Psoas muscle (tissue), 8 donors: ENCODE measurements around the gene RHBDD1. TPM values are rescaled to one million over a fixed set of nuclear protein-coding genes. Genes with fewer than 3 reads are reported as not detected.

Experiments used
- ATAC-seq, 4 donors: fragments of 200-7000 bp; cut with Tn5 transposase; one replicate each; pipeline ENCODE4 v1.9.1; 2020; ENCODE audit warnings: moderate library complexity in 3 of 4, mild to moderate bottlenecking in 2 of 4
- DNase-seq, 2 donors: peaks; one replicate each; pipeline ENCODE4 v3.0.0-alpha.2; 2020
- H3K27ac ChIP-seq: fragments of 200-600 bp; one replicate; pipeline ENCODE4 v1.8.0; 2022
- H3K27me3 ChIP-seq, 3 donors: fragments of 200-600 bp in 1 of 3; one replicate each; pipeline versions ENCODE4 v1.6.1 to v1.8.0; 2013 to 2022; ENCODE audit warnings: low read length in 2 of 3, mild to moderate bottlenecking in 2 of 3, moderate library complexity in 1 of 3; ENCODE audit not compliant: insufficient read depth in 3 of 3
- H3K36me3 ChIP-seq, 2 donors: fragments of 200-600 bp in 1 of 2; one replicate each; pipeline versions ENCODE4 v1.6.1 to v1.8.0; 2013 to 2022; ENCODE audit warnings: low read depth in 1 of 2, mild to moderate bottlenecking in 1 of 2, moderate library complexity in 1 of 2; ENCODE audit not compliant: insufficient read depth in 1 of 2
- H3K4me1 ChIP-seq: fragments of 200-600 bp; one replicate; pipeline ENCODE4 v1.8.0; 2022
- H3K4me3 ChIP-seq: fragments of 200-600 bp; one replicate; pipeline ENCODE4 v1.8.0; 2022; ENCODE audit warnings: mild to moderate bottlenecking
- H3K9me3 ChIP-seq: fragments of 200-600 bp; one replicate; pipeline ENCODE4 v1.8.0; 2022
- WGBS, 3 donors: extraction: QIAGEN DNeasy Blood & Tissue Kit; methylation state at CpG; one replicate each; pipeline versions ENCODE4 v1.1.6 to v1.1.7; 2013; 5-methylcytosine and 5-hydroxymethylcytosine counted together
- intact Hi-C, 2 donors: fragments of 100-400 bp; cut with DNase I; formaldehyde crosslinking; loops; one replicate each; pipeline versions ENCODE4 v1.11.0 to v1.14.2; 2022
- polyA plus RNA-seq, 3 donors: library from polyadenylated mRNA; stranded (reverse); fragments of 200-250 nt; gene quantifications; one replicate each; pipeline ENCODE4 v1.2.3, GENCODE V29; 2013
- total RNA-seq, 4 donors: library from RNA; stranded (reverse); fragmentation: NEBNext Ultra II Directional in 2 of 4; extraction: Animal tissue kit (Norgen Biotek cat#: 25700) in 2 of 4; gene quantifications; one replicate each; pipeline versions ENCODE4 v1.2.1 to v1.2.4, GENCODE V29; 2021 to 2023
- TF ChIP-seq, protein P1 (sequence below): fragments of 200-600 bp; IDR thresholded peaks from one replicate; pipeline ENCODE4 v1.8.0; 2022; ENCODE audit warnings: antibody characterized with exemption
- donor health status: healthy with polysubstance abuse.
- donor health status: DM: no; HTN: no; CAD: no; lungs with moderate emphysema.
- donor health status: Bipolar disorder and iron deficiency.
- donor health status: healthy.
- donor health status: DM: yes; HTN: yes; CAD: no.
- donor health status: DM: no; HTN: no; CAD: no.
- donor health status: DM: no; HTN: no; CAD: no.
- donor health status: DM: yes; HTN: yes; CAD: no.

The RHBDD1 gene
- total and polyA plus RNA-seq, 7 donors, result 6.7 to 26.1 (median 17.9) TPM

DNA sequence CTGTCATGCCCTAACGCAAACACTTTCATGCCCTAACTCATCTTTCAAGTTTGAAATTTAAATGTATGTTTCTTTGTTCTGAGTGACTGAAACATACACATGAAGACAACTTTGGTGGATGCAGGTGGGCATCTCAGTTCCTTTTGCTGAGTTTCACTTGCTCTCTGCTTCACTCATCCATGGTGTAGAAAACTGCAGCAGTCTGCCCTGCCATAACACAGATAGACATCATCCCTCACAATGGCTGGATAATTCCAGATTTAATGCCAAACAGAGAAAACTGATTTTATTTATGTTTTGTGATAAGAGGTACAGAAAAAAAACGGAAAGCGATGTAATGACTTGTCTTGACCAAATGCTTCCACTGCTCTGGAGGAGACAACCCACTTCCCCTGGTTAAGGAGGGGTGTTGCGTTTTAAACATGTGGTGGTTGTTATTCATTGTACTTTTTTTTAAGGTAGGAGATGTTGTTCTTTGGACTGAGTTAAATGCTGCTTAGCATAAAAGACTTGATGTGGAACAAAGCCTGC lies 70.4 kb downstream of the RHBDD1 start:
- TF ChIP-seq, protein P1, sequence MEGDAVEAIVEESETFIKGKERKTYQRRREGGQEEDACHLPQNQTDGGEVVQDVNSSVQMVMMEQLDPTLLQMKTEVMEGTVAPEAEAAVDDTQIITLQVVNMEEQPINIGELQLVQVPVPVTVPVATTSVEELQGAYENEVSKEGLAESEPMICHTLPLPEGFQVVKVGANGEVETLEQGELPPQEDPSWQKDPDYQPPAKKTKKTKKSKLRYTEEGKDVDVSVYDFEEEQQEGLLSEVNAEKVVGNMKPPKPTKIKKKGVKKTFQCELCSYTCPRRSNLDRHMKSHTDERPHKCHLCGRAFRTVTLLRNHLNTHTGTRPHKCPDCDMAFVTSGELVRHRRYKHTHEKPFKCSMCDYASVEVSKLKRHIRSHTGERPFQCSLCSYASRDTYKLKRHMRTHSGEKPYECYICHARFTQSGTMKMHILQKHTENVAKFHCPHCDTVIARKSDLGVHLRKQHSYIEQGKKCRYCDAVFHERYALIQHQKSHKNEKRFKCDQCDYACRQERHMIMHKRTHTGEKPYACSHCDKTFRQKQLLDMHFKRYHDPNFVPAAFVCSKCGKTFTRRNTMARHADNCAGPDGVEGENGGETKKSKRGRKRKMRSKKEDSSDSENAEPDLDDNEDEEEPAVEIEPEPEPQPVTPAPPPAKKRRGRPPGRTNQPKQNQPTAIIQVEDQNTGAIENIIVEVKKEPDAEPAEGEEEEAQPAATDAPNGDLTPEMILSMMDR, result no peak
- ATAC-seq (no peak), DNase-seq (no peak)
- no peak overlapping the region for H3K4me3 ChIP-seq
- no peaks in the 10 kb centered on the region for H3K9me3 ChIP-seq
- no peaks in the 10 kb centered on the region for H3K27me3 ChIP-seq
- no peaks in the 10 kb centered on the region for H3K4me1 ChIP-seq
- no peak overlapping the region for H3K27ac ChIP-seq
- 92 to 95% (median 92%) methylated on average over 4 of the region's 4 CpGs for WGBS, 3 donors
- peaks cover 0 to 7% of the 10 kb centered on the region in 2 donors for H3K36me3 ChIP-seq
- intact Hi-C loops, result no loop called here

DNA sequence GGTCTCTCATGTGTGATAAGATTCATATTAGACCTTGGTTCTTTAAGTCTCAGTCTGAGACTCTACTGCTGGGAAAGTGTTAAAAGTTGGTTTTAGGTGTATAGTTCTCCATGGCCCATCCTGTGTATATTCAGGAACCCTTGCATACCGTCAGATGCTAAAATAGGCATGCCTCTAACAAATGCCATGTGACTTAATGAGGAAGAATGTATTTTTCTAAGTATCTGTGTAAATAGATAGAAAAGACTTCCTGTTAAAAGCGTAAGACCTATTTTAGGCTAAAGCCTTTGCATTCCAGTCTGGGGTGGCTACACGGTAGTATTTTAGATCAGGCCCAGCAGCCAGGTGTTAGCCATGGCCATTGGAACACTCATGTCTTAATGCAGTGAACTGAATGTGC lies 73.3 kb downstream of the RHBDD1 start:
- Histone ChIP-seq H3K27ac (no peak overlapping the region), H3K9me3 (no peaks in the 10 kb centered on the region), H3K27me3 (no peaks in the 10 kb centered on the region), H3K36me3 (peaks cover 0 to 10% of the 10 kb centered on the region in 2 donors), H3K4me3 (no peak overlapping the region), H3K4me1 (no peaks in the 10 kb centered on the region)
- intact Hi-C loops, result no loop called here
- WGBS, 3 donors, result 80 to 87% (median 81%) methylated on average over 3 of the region's 3 CpGs
- TF ChIP-seq, protein P1, result no peak
- ATAC-seq (no peak), DNase-seq (no peak)

DNA sequence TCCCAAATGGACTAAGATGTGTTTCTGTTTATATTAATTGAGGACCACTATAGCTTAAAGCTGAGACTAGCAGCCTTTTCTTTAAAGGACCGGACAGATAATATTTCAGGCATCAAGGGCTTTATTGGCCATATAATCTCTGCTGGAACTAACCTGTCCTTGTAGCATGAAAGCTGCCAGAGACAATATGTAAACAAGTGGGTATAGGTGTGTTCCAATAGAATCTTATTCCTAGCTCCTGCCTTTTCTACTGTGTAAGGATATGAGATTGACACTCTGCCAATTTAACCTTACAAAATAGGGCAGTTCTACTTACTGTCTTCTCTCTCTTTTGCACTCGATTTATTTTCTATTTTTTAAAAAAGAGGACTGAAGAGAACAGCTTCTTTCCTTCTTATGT lies 74.0 kb downstream of the RHBDD1 start:
- DNase-seq (no peak), ATAC-seq (no peak)
- Histone ChIP-seq H3K9me3 (no peaks in the 10 kb centered on the region), H3K27ac (no peak overlapping the region), H3K27me3 (no peaks in the 10 kb centered on the region), H3K36me3 (peaks cover 0 to 17% of the 10 kb centered on the region in 2 donors), H3K4me3 (no peak overlapping the region), H3K4me1 (no peaks in the 10 kb centered on the region)
- intact Hi-C loops, result no loop called here
- 86 to 94% (median 90%) methylated on average over 2 of the region's 2 CpGs for whole genome bisulfite sequencing, 3 donors
- TF ChIP-seq, protein P1, result no peak

DNA sequence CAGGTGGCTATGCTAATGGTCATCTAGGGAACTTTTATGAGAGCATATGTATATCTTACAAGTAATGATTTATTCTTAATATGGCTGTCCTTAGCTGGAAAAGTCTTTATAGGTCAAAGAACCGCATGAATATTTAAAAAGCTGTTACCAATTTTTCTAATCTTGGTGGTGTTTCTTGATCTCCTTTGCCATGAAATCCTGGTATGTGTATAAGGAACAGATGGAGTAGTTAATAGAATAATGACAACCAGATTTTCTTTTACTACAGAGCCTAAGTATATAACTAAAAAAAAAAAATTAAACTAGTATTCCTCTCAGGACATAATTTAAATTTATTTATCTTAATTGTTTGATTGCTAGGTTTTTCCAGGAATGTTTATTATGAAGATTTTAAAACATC lies 74.5 kb downstream of the RHBDD1 start:
- Histone ChIP-seq H3K9me3 (no peaks in the 10 kb centered on the region), H3K36me3 (peaks cover 0 to 18% of the 10 kb centered on the region in 2 donors), H3K4me1 (no peaks in the 10 kb centered on the region), H3K27ac (no peak overlapping the region), H3K27me3 (no peaks in the 10 kb centered on the region), H3K4me3 (no peak overlapping the region)
- intact Hi-C loops, result no loop called here
- DNase-seq (no peak), ATAC-seq (no peak)
- 0 to 92% (median 0%) methylated on average over 1 of the region's 1 CpG for WGBS, 3 donors
- TF ChIP-seq, protein P1, result no peak

DNA sequence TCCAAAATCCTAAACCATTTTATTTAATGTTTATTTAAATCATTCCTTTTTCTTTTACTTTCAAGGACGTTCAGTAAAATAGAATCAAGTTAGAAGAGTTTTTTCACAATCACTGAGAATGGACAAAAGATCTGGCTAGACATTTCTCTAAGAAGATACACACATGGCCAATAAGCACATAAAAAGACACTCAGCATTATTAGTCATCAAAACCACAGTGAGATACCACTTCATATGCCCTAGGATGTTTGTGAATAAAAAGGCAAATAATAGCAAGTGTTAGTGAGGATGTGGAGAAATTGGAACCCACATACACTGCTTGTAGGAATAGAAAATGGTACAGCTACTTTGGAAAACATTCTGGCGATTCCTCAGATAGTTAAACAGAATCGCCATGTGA lies 76.1 kb downstream of the RHBDD1 start:
- WGBS, 3 donors, result 99% methylated on average over 3 of the region's 3 CpGs
- Histone ChIP-seq H3K4me1 (no peaks in the 10 kb centered on the region), H3K27ac (no peak overlapping the region), H3K27me3 (no peaks in the 10 kb centered on the region), H3K4me3 (no peak overlapping the region), H3K36me3 (peaks cover 0 to 18% of the 10 kb centered on the region in 2 donors), H3K9me3 (no peaks in the 10 kb centered on the region)
- intact Hi-C loops, result no loop called here
- TF ChIP-seq, protein P1, result no peak
- DNase-seq (no peak), ATAC-seq (no peak)
